C4-2B (cell line): ENCODE measurements around the gene HEATR1.
A peak's percentile ranks its signal among the peaks of the same experiment; 100 is the strongest.
"Not testable (repeated sequence)": the region's sequence is repeated elsewhere in the genome, so short reads cannot be mapped to it uniquely, and the experiment has no call there.

Source experiments
- H3K27ac ChIP-seq: fragments of 450-650 bp; 2 replicates; pipeline ENCODE4 v1.5.1; 2017
- CTCF ChIP-seq: fragments of 450-650 bp; conservative IDR thresholded peaks from 2 replicates; pipeline ENCODE4 v1.5.1; 2017; ENCODE audit warnings: mild to moderate bottlenecking
- ZFX ChIP-seq: fragments of 450-650 bp; IDR thresholded peaks from 2 replicates; pipeline ENCODE4 v1.6.1; 2017

HEATR1 gene

GRCh38 chr1:236608930-236609726 is 4.8 kb upstream of the HEATR1 start:
- TF ChIP-seq CTCF: peak; percentile 89
- TF ChIP-seq ZFX: no peak

GRCh38 chr1:236607597-236607996 is 3.3 kb upstream of the HEATR1 start:
- H3K27ac ChIP-seq: not testable (repeated sequence)

More at GRCh38 chr1:236608930-236609726, 4.8 kb upstream of the HEATR1 start:
- no peak overlapping the region for H3K27ac ChIP-seq

DNA sequence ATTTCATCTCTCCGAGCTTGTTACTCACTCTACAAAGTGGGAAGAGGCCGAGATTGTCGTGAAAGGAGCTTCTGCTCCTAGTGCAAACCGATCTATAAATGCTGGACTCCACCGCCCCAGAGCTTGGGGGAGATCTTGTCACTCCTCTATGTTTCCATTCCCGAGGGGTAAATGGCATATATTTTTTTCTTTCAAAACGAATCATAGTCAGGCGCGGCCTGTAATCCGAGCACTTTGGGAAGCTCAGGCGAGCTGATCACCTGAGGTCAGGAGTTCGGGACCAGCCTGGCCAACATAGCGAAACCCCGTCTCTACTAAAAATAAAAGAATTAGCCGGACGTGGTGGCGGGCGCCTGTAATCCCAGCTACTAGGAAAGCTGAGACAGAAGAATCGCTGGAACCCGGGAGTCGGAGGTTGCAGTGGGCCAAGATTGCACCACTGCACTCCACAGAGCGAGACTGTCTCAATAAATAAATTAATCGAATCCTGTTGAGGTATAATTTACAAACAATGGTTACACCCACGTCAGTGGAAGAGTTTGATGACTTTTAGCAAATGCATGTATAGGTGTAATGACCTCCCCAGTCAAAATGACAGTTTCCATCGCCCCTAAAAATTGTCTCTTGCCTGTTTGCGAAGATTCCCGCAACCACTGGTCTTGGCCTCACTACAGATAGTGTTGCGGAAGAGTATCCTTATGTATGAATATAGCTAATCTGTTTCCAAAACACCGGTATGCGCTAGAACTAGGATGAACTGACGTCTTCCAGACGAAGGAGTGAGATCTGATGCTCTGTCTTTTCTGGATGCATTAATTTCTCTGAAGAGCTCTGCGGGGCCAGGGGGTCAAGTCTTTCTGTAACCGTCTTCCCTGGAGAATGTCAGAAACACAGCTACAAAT is 840 bp upstream of the HEATR1 start:
- H3K27ac ChIP-seq: peak overlapping the region; percentile 72
- TF ChIP-seq ZFX (no peak), CTCF (no peak)

- no peak overlapping the region for H3K27ac ChIP-seq
- TF ChIP-seq CTCF (no peak), ZFX (no peak)
Observed at GRCh38 chr1:236602171-236602570, 2.1 kb downstream of the HEATR1 start.

GRCh38 chr1:236590553-236591150 is 13.7 kb downstream of the HEATR1 start:
- TF ChIP-seq CTCF (no peak), ZFX (no peak)
- no peak overlapping the region for H3K27ac ChIP-seq

DNA sequence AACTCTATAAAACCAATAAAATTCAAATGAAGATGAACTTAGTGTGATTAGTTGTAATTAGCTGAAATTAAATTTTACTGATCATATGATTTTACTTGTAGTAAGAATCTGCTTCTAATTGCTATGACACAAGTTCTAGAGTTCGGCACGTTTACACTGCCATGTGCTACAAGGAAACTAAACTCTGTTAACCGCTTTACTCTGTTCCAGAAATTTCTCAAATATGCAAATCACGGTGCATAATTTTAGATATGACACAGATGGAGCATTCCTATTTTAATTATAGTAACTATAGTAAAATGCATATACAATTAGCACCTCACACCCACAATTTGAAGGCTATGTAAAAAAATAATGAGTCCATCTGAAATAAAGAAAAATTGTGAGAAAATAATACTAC is 14.8 kb downstream of the HEATR1 start:
- H3K27ac ChIP-seq: no peak overlapping the region
- no peak for TF ChIP-seq ZFX
- no peak for TF ChIP-seq CTCF

DNA sequence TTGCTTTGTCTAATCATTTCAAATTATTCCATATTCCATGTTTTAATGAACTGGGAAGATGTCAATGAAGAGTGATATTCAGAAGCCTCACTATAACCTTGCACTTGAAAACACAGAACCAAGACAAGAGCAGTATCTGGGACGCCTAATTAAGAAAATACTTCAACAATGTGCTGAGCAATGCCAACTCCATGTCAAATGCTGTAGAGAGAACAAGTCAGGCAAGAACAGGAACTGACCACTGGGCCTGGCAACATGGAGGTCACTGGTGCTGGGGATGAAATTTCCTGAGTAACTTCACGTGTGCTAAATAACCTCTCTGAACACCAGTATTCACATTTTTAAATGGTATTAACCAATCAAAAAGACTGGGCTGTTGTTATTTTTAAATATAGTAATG is 22.8 kb downstream of the HEATR1 start:
- TF ChIP-seq CTCF: no peak
- TF ChIP-seq ZFX: no peak
- no peak overlapping the region for H3K27ac ChIP-seq

DNA sequence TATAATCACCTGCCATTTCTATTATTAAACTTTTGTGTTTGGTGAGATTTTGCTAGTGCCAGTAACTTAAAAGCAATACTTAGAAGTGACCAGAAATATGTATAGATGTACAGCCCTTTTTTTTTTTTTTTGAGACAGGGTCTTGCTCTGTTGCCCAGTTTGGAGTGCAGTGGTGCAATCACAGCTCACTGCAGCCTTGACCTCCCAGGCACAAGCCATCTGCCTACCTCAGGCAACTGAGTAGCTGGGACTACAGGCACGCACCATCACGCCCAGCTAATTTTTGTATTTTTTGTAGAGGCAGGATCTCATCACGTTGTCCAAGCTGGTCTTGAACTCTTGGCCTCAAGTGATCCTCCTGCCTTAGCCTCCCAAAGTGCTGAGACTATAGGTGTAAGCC is 23.9 kb downstream of the HEATR1 start:
- not testable (repeated sequence) for H3K27ac ChIP-seq
